Caco-2 (cell line): ENCODE measurements around the gene NT5C3A. TPM values are rescaled to one million over a fixed set of nuclear protein-coding genes. Genes with fewer than 3 reads are reported as not detected.
"Not testable (repeated sequence)": the region's sequence is repeated elsewhere in the genome, so short reads cannot be mapped to it uniquely, and the experiment has no call there.

Experiments used
- BruUV-seq: library from RNA; stranded (reverse); fragments of 400-500 nt; replicated peaks from 2 replicates; lab custom pipeline; 2021; lab: Mats Ljungman, UMichigan
- CTCF ChIA-PET: fragments of 300-600 bp; sonication (Branson Sonifier 250); formaldehyde crosslinking; loops from one replicate; lab custom pipeline; 2022; ENCODE audit warnings: antibody characterized with exemption; lab: Charles Lee
- POLR2A ChIA-PET: fragments of 300-600 bp; sonication (Branson Sonifier 250); formaldehyde crosslinking; loops from one replicate; lab custom pipeline; 2022; ENCODE audit warnings: antibody characterized with exemption; lab: Charles Lee
- DNase-seq, 2 experiments: peaks; one replicate each; pipeline versions ENCODE4 v3.0.0 to v3.0.0-alpha.2; 2020 to 2022
- H3K27me3 ChIP-seq: replicated peaks from 2 replicates; pipeline ENCODE4 v1.6.0; 2011; ENCODE audit warnings: low read length; ENCODE audit not compliant: control insufficient read depth, insufficient read depth
- H3K36me3 ChIP-seq: 2 replicates; pipeline ENCODE4 v1.5.1; 2011; ENCODE audit warnings: low read length; ENCODE audit not compliant: control insufficient read depth, insufficient read depth
- H3K4me1 ChIP-seq: fragments of 250-450 bp; sonication (Bioruptor Pico); 2 replicates; pipeline ENCODE4 v1.5.1; 2020; ENCODE audit warnings: mild to moderate bottlenecking
- H3K4me3 ChIP-seq: 2 replicates; pipeline ENCODE4 v1.5.1; 2011; ENCODE audit warnings: low read depth, mild to moderate bottlenecking, control low read depth, low read length
- H3K9me3 ChIP-seq: fragments of 250-450 bp; sonication (Bioruptor Pico); 2 replicates; pipeline ENCODE4 v1.5.1; 2020; ENCODE audit warnings: mild to moderate bottlenecking, moderate library complexity
- H3K27ac Mint-ChIP-seq: one replicate; pipeline ENCODE4 v1.8.0; 2022; ENCODE audit warnings: mixed read lengths; ENCODE audit not compliant: unreplicated experiment
- H3K27me3 Mint-ChIP-seq: one replicate; pipeline ENCODE4 v1.8.0; 2022; ENCODE audit warnings: mixed read lengths; ENCODE audit not compliant: insufficient read depth, unreplicated experiment
- H3K36me3 Mint-ChIP-seq: one replicate; pipeline ENCODE4 v1.8.0; 2022; ENCODE audit warnings: mild to moderate bottlenecking, mixed read lengths; ENCODE audit not compliant: insufficient read depth, unreplicated experiment
- H3K4me1 Mint-ChIP-seq: one replicate; pipeline ENCODE4 v1.8.0; 2022; ENCODE audit warnings: low read depth, mixed read lengths; ENCODE audit not compliant: unreplicated experiment
- H3K4me3 Mint-ChIP-seq: one replicate; pipeline ENCODE4 v1.8.0; 2022; ENCODE audit warnings: mild to moderate bottlenecking, moderate library complexity, mixed read lengths; ENCODE audit not compliant: unreplicated experiment
- H3K9me3 Mint-ChIP-seq: one replicate; pipeline ENCODE4 v1.8.0; 2022; ENCODE audit warnings: mixed read lengths; ENCODE audit not compliant: unreplicated experiment
- intact Hi-C: fragments of 100-400 bp; cut with micrococcal nuclease; formaldehyde crosslinking; loops from one replicate; pipeline ENCODE4 v1.10.0; 2022; ENCODE audit not compliant: unreplicated experiment
- total RNA-seq: library from RNA; stranded (reverse); gene quantifications from 2 replicates; pipeline ENCODE4 v1.2.3, GENCODE V29; 2022

NT5C3A gene
- total RNA-seq, 1 experiment from 2014 or later = 32.6 TPM

DNA sequence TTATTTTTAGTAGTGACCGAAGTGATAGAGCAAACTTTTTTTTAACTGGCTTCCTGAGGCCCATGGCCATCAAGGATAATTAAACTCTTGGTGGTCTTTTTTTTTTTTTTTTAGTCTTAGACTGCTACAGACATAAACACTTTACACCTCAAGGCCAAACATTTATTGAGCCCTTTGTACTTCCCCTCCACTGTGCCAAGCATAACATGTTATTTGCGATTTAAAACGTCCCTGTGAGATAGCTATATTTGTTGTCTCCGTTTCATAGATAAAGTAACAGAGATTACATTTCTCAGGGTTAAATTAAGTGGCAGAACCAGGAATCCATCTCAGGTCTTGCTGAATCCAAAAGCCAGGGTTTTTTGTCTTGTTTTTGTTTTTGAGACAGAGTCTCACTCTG, 63.2 kb downstream of the NT5C3A start:
- POLR2A ChIA-PET, intact Hi-C loops, H3K4me1 ChIP-seq, BruUV-seq, H3K27me3 Mint-ChIP-seq, H3K9me3 Mint-ChIP-seq, H3K36me3 Mint-ChIP-seq, H3K27me3 ChIP-seq, H3K36me3 ChIP-seq, H3K4me3 Mint-ChIP-seq, H3K4me1 Mint-ChIP-seq, DNase-seq, H3K4me3 ChIP-seq, H3K9me3 ChIP-seq, CTCF ChIA-PET, H3K27ac Mint-ChIP-seq: not testable (repeated sequence)

DNA sequence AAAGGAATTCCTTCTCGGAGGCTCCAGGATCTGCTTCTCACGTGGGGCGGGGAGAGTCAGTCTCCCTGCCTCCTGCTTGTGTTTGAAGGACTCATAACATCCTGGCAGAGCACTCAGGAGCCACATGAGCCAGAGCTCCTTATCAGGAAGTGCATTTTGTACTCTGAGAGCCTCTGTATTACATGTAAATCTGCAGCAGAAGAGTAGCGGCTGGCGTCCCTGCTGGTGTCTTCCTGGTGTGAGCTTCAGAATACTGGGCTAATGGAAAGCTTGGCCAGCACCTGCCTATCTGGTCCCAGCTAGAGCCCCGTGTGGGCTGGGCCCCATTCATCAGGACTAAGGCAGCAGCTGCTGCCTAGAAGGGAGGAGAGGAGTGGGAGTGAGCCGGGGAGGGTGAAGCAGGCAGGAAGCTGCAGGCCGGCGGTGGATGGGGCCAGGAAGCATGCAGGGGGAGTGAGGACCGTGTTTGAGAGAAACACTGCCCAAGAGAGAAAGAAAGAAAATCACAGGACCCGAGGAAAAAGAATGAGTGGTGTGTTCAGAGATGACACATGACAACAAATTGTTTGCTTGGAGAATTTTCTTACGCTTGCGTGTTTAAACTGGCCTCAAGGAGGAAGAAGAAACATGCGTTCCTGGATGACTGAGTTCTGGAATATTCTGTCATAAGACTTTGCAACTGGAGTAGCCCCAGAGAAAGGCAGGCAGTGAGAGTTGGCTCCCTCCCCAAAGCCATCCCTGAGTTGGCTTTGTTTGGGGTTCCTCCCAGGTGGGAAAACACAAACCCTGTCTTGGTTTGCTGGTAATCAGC, 64.0 kb downstream of the NT5C3A start:
- H3K27me3 Mint-ChIP-seq, H3K9me3 Mint-ChIP-seq, CTCF ChIA-PET, H3K4me1 Mint-ChIP-seq, BruUV-seq, H3K4me1 ChIP-seq, H3K27me3 ChIP-seq, H3K4me3 ChIP-seq, intact Hi-C loops, POLR2A ChIA-PET, H3K36me3 Mint-ChIP-seq, H3K9me3 ChIP-seq, H3K27ac Mint-ChIP-seq, H3K36me3 ChIP-seq: not testable (repeated sequence)
- DNase-seq = peak; percentile 31 to 61
- H3K4me3 Mint-ChIP-seq = peak overlapping the region; percentile 19

DNA sequence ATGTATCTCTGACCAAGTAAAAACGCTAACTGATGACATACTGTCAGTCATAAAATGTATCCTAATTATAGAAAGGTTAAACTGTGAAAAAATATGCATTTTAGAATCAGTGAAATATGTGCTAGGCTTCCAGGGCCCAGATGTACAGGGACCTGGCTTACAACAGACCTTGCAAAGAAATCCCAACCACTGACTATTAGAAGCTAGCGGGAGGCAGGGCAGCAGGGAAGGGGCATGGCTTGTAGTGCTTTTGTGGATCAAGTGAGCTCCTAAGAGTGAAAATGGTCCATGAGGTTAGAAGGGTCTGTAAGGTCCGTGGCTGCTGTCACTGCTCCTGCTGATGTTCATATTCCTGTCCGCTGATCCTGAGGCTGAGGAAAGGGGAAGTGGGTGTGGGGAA, 64.6 kb downstream of the NT5C3A start:
- H3K36me3 Mint-ChIP-seq, H3K27me3 Mint-ChIP-seq, DNase-seq, H3K27me3 ChIP-seq, BruUV-seq, H3K4me1 ChIP-seq, H3K9me3 Mint-ChIP-seq, H3K27ac Mint-ChIP-seq, intact Hi-C loops, H3K4me3 ChIP-seq, CTCF ChIA-PET, H3K9me3 ChIP-seq, H3K4me1 Mint-ChIP-seq, H3K4me3 Mint-ChIP-seq, H3K36me3 ChIP-seq, POLR2A ChIA-PET: not testable (repeated sequence)

DNA sequence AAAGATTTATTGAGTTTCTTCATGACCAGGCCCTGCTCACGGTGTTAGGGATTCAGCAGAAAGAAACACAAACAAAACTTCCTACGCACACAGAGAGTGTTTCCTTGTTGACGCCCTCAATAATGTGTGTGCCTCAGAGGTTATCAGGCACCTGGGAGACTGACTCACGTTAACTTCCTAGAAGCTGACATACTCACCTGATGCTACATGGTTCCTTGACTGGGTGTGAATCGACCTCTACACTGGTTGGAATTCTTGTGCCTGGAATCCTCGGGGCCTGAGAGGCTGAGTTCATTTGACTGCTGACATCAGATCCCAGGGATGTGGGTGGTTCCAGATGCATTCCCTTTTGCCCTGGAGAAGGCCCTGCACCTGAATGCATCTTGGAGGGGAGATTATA, 69.8 kb downstream of the NT5C3A start:
- H3K4me3 ChIP-seq, H3K27me3 Mint-ChIP-seq, intact Hi-C loops, POLR2A ChIA-PET, H3K36me3 Mint-ChIP-seq, CTCF ChIA-PET, H3K27ac Mint-ChIP-seq, H3K4me1 Mint-ChIP-seq, H3K27me3 ChIP-seq, H3K4me1 ChIP-seq, BruUV-seq, H3K36me3 ChIP-seq, H3K4me3 Mint-ChIP-seq, H3K9me3 ChIP-seq, H3K9me3 Mint-ChIP-seq: not testable (repeated sequence)
- peak; percentile 38 to 77 for DNase-seq

DNA sequence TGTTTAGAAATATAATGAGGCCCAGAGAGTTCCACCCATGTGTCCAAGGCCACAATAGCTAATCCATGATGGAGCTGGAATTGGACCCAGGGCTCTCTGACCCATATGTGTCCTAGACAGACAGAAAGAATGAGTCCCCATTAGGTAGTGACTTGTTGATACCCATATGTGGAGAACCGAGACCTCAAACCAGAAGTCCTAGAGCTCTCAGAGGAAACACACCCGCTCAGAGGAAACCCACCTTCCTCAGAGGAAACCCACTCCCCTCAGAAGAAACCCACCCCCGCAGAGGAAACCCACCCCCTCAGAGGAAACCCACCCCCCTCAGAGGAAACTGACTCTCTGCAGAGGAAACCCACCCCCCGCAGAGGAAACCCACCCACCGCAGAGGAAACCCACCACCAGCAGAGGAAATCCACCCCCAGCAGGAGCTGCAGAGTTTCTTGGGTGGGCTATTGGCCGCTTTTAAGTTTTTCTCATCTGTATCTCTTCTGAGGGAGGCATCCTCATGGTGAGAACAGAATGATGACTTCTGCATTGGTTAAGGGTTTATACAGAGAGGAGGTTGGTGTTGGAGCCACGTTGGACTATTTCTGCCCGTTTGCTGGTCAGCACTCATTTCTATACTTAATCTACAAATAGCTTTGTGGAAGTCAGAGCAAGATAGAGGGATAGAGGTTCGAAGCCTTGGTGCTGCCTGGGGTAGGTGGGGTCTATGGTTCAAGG, 70.4 kb downstream of the NT5C3A start:
- DNase-seq, H3K9me3 ChIP-seq, H3K9me3 Mint-ChIP-seq, BruUV-seq, intact Hi-C loops, H3K4me3 Mint-ChIP-seq, H3K4me1 Mint-ChIP-seq, POLR2A ChIA-PET, H3K27ac Mint-ChIP-seq, H3K4me3 ChIP-seq, H3K27me3 Mint-ChIP-seq, H3K27me3 ChIP-seq, H3K4me1 ChIP-seq, CTCF ChIA-PET, H3K36me3 Mint-ChIP-seq, H3K36me3 ChIP-seq: not testable (repeated sequence)

DNA sequence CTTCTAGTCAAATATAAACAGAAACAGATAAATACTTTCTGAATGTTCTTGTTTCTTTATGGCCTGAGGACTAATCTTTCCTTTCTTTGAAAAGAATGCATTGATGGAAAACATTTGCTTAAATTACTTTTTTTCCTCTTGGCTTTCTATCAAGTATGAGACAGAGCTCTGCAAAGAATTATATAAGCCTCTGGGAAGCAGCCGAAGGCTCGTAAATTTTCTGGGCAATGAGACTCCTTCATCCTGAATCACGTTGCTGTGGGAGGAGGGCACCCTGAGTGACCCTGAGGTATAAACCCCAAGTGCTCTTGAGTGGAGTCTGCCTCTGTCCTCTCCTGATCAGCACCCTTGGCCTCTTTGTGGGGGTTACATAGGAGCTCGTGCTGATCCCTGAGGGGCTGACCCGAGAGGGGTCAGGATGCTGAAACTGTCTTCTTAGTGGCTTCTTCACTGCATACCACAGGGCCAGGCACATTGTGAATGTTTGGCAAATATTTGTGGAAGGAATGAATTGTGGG, 71.4 kb downstream of the NT5C3A start:
- H3K4me1 Mint-ChIP-seq, BruUV-seq, H3K9me3 ChIP-seq, H3K4me3 ChIP-seq, H3K27me3 Mint-ChIP-seq, intact Hi-C loops, CTCF ChIA-PET, H3K27me3 ChIP-seq, H3K4me3 Mint-ChIP-seq, DNase-seq, H3K36me3 ChIP-seq, H3K4me1 ChIP-seq, H3K27ac Mint-ChIP-seq, H3K9me3 Mint-ChIP-seq, POLR2A ChIA-PET, H3K36me3 Mint-ChIP-seq: not testable (repeated sequence)
